RPMI8226 (cell line): Measurements from ENCODE around the gene NBPF19.
"Not testable (repeated sequence)": the region's sequence is repeated elsewhere in the genome, so short reads cannot be mapped to it uniquely, and the experiment has no call there.

Experiments used
- DNase-seq: peaks from one replicate; pipeline ENCODE4 v3.0.0-alpha.2; 2015

The NBPF19 gene

DNA sequence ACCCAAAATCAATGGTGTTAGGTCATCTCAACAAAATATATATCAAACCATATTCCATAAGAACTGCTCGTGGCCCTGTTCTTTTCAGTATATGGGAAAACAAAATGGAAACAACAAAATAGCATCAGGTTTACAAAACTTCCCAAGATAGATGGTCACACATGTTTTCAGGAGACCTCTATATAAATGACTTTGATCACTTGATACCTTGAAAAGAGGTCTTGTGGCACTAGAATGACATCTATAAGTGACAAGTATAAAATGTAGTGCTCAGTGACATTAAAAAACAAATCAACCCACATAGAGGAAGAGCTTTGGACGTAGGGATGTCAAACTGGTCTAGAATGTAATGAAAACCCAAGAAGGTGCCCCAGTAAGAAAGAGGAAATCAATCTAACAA lies at the start of gene NBPF19:
TSS of gene NBPF19 (plus strand) at position 301 of the 400 bp plus-strand sequence. CDS start 888 bp downstream, outside the sequence.
- DNase-seq = not testable (repeated sequence)

DNA sequence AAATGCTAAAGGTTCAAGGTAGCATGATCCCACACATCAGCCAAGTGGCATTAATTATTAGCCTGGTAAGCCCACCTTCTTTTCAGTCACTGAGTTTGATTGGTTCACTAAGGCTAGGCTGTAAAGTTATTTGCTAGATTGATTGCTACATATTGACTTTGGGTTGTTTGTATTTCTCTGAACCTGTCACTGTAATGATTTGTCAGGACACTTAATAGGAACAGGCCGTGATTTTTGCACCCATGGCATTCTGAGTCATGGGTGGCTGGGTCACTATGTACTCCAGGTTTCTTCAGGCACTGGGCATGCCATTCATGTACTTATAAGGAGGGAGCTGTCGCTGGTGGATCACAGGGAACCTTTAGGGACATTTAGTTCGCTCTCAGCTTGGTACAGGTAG lies 46.5 kb upstream of the NBPF19 start:
- DNase-seq = not testable (repeated sequence)

DNA sequence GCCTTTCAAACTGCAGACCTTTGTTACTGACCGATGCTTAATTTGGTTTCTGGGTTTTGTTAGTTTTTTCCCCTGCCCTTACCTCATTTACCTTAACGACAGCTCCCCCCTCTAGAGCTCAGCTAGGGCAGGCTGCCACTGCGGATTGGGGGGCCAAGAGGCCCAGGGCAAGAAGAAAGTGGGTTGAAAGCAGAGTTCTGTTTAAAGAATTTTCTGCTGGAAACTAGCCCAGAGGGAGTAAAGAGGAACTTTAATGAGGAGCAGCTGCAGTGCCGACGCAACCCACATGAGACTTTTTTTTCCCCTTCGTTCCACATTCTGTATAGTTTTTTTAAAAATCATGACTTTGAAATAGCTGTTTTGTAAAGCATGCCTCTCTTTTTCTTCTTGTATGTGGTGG lies 29.4 kb upstream of the NBPF19 start:
- peak; percentile 13 for DNase-seq

GRCh38 chr1:149452196-149452595 lies 22.6 kb upstream of the NBPF19 start:
- DNase-seq = not testable (repeated sequence)

DNA sequence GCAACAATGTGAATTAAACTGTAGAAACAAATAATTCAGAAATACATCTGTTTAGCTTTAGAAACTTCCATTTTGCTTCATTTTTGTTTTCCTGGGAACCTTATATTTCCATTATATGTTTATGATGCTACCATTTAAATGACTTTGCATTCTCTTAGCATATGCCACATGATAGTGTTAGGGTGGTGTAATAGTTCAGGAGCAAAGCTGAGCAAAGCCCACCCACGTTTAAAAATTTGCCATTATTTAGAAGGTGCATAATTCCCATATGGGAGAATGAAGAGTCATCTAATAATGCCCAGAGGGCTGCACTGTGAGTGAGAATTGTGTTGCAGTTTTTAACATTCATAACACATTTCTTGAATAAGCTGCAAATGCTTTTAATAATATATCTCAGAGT lies 22.2 kb upstream of the NBPF19 start:
- DNase-seq = not testable (repeated sequence)

DNA sequence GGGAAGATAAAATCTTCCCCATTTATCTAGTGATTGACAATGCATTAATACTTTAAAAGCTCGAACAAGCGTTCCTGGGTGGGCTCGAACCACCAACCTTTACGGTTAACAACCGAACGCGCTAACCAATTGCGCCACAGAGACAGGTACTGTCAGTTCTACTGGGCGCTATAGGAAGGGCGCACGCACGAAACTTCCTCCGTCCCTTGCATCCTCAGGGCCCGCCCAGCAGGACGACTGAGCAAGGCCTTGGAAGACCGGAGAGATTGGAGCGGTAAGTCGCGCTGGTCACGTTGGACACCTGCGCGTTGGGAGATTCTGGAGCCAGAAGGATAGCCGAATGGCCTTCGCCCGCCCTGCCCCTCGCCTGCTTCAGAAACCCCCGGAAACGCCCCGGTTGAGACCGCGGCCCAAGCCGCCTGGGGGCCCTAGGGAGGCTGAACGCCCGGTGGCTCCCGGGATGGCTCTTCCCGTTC lies 83.5 kb downstream of the NBPF19 start:
- peak; percentile 13 for DNase-seq

GRCh38 chr1:149561806-149562205 lies 87.0 kb downstream of the NBPF19 start:
- DNase-seq = not testable (repeated sequence)

DNA sequence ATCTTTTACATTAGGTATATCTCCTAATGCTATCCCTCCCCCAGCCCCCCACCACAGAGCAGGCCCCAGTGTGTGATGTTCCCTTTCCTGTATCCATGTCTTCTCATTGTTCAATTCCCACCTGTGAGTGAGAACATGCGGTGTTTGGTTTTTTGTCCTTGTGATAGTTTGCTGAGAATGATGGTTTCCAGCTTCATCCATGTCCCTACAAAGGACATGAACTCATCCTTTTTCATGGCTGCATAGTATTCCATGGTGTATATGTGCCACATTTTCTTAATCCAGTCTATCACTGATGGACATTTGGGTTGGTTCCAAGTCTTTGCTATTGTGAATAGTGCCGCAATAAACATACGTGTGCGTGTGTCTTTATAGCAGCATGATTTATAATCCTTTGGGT lies 90.6 kb downstream of the NBPF19 start:
- not testable (repeated sequence) for DNase-seq

GRCh38 chr1:149572763-149573162 lies 97.9 kb downstream of the NBPF19 start:
- not testable (repeated sequence) for DNase-seq

DNA sequence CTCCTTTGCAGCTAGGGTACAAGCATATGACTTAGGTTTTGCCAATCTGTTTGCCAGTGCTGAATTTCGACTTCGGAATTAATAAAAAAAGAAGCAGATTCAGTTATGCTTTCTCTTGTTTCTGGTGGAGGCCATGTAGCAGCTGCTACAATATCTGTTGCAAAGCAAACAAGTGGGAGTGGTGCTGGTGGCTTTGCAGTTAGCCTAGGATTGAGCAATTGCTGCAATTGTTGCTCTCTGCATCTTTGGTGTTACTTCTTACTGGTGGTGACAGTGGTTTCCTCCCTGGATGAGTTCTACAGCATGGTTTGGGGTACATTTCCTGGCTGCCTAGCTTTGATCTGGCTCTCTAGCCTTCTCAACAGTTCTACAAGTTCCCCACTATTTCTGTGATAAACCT lies 110.7 kb downstream of the NBPF19 start:
- DNase-seq = not testable (repeated sequence)
